Activated T-helper 2 cell treated with anti-CD3 and anti-CD28 coated beads, Interferon-gamma antibody, Interleukin-2, Interleukin-4, amounts not matched to agents 10 μg/mL and 5 μg/mL and 100 μg/mL, durations not matched to agents 14 hours and 24 hours and 36 hours (primary cell): ENCODE results near the gene SMAGP. TPM values are rescaled to one million over a fixed set of nuclear protein-coding genes. Genes with fewer than 3 reads are reported as not detected.

ENCODE experiments used
- DNase-seq: peaks from one replicate; pipeline ENCODE4 v3.0.0; 2021; ENCODE audit warnings: low spot score
- H3K27ac Mint-ChIP-seq: one replicate; pipeline ENCODE4 v1.8.0; 2021; ENCODE audit warnings: mixed read lengths
- H3K27me3 Mint-ChIP-seq: one replicate; pipeline ENCODE4 v1.8.0; 2021; ENCODE audit warnings: low read depth, mixed read lengths
- H3K36me3 Mint-ChIP-seq: one replicate; pipeline ENCODE4 v1.8.0; 2021; ENCODE audit warnings: low read depth, mixed read lengths
- H3K4me1 Mint-ChIP-seq: one replicate; pipeline ENCODE4 v1.8.0; 2021; ENCODE audit warnings: low read depth, mixed read lengths
- H3K4me3 Mint-ChIP-seq: one replicate; pipeline ENCODE4 v1.8.0; 2021; ENCODE audit warnings: low read depth, mild to moderate bottlenecking, moderate library complexity, mixed read lengths
- H3K9me3 Mint-ChIP-seq: one replicate; pipeline ENCODE4 v1.8.0; 2021; ENCODE audit warnings: mixed read lengths
- intact Hi-C: fragments of 100-400 bp; cut with micrococcal nuclease; formaldehyde crosslinking; loops from one replicate; pipeline ENCODE4 v1.15.1; 2023
- total RNA-seq: library from RNA; stranded (reverse); gene quantifications from 2 replicates; pipeline ENCODE4 v1.2.3, GENCODE V29; 2022

The SMAGP gene
- total RNA-seq, 1 donor from 2014 or later = not detected

GRCh38 chr12:51216642-51217041 lies 53.6 kb downstream of the SMAGP start:
- DNase-seq = no peak
- intact Hi-C loops = no loop called here
- peaks cover 3% of the 10 kb centered on the region for H3K36me3 Mint-ChIP-seq
- no peak overlapping the region for H3K27ac Mint-ChIP-seq
- no peaks in the 10 kb centered on the region for H3K27me3 Mint-ChIP-seq
- H3K4me3 Mint-ChIP-seq = peak overlapping the region; percentile 71
- H3K9me3 Mint-ChIP-seq = no peaks in the 10 kb centered on the region
- peaks cover 13% of the 10 kb centered on the region for H3K4me1 Mint-ChIP-seq

GRCh38 chr12:51214895-51215294 lies 55.3 kb downstream of the SMAGP start:
- no peak overlapping the region for H3K27ac Mint-ChIP-seq
- H3K4me1 Mint-ChIP-seq = peaks cover 13% of the 10 kb centered on the region
- no peaks in the 10 kb centered on the region for H3K9me3 Mint-ChIP-seq
- peaks cover 3% of the 10 kb centered on the region for H3K36me3 Mint-ChIP-seq
- H3K4me3 Mint-ChIP-seq = no peak overlapping the region
- intact Hi-C loops = no loop called here
- peaks cover 1% of the 10 kb centered on the region for H3K27me3 Mint-ChIP-seq
- no peak for DNase-seq

- Mint-ChIP-seq H3K4me1 (no peaks in the 10 kb centered on the region), H3K27ac (no peak overlapping the region), H3K4me3 (no peak overlapping the region), H3K27me3 (peaks cover 1% of the 10 kb centered on the region), H3K9me3 (no peaks in the 10 kb centered on the region), H3K36me3 (peaks cover 3% of the 10 kb centered on the region)
- intact Hi-C loops = no loop called here
- no peak for DNase-seq
Observed at GRCh38 chr12:51210690-51211395, 59.4 kb downstream of the SMAGP start.

- no peaks in the 10 kb centered on the region for H3K9me3 Mint-ChIP-seq
- intact Hi-C loops = no loop called here
Observed at GRCh38 chr12:51209259-51209658, 61.0 kb downstream of the SMAGP start.

GRCh38 chr12:51208016-51208660 lies 62.1 kb downstream of the SMAGP start:
- Mint-ChIP-seq H3K27ac (no peak overlapping the region), H3K9me3 (no peaks in the 10 kb centered on the region), H3K4me3 (no peak overlapping the region), H3K27me3 (peaks cover 1% of the 10 kb centered on the region), H3K4me1 (peaks cover 3% of the 10 kb centered on the region), H3K36me3 (no peaks in the 10 kb centered on the region)
- no peak for DNase-seq
- intact Hi-C loops = no loop called here

More at GRCh38 chr12:51209259-51209658, 61.0 kb downstream of the SMAGP start:
- H3K36me3 Mint-ChIP-seq = peaks cover 1% of the 10 kb centered on the region
- peaks cover 1% of the 10 kb centered on the region for H3K27me3 Mint-ChIP-seq
- no peaks in the 10 kb centered on the region for H3K4me1 Mint-ChIP-seq
- no peak overlapping the region for H3K27ac Mint-ChIP-seq
- H3K4me3 Mint-ChIP-seq = no peak overlapping the region
- DNase-seq = no peak

- H3K4me3 Mint-ChIP-seq = no peak overlapping the region
Observed at GRCh38 chr12:51205350-51205749, 64.9 kb downstream of the SMAGP start.

GRCh38 chr12:51202718-51203117 lies 67.5 kb downstream of the SMAGP start:
- Mint-ChIP-seq H3K27me3 (no peaks in the 10 kb centered on the region), H3K36me3 (no peaks in the 10 kb centered on the region), H3K4me3 (no peak overlapping the region), H3K4me1 (peaks cover 7% of the 10 kb centered on the region), H3K9me3 (no peaks in the 10 kb centered on the region), H3K27ac (peak overlapping the region; percentile 39)
- no peak for DNase-seq
- intact Hi-C loops = no loop called here

More at GRCh38 chr12:51205350-51205749, 64.9 kb downstream of the SMAGP start:
- no peak for DNase-seq
- Mint-ChIP-seq H3K4me1 (peaks cover 7% of the 10 kb centered on the region), H3K9me3 (no peaks in the 10 kb centered on the region), H3K36me3 (no peaks in the 10 kb centered on the region), H3K27me3 (peaks cover 1% of the 10 kb centered on the region), H3K27ac (no peak overlapping the region)
- intact Hi-C loops = no loop called here

- H3K27ac Mint-ChIP-seq = no peak overlapping the region
- no peak for DNase-seq
- H3K27me3 Mint-ChIP-seq = no peaks in the 10 kb centered on the region
- H3K36me3 Mint-ChIP-seq = no peaks in the 10 kb centered on the region
- no peak overlapping the region for H3K4me3 Mint-ChIP-seq
- peaks cover 7% of the 10 kb centered on the region for H3K4me1 Mint-ChIP-seq
- intact Hi-C loops = no loop called here
- no peaks in the 10 kb centered on the region for H3K9me3 Mint-ChIP-seq
Observed at GRCh38 chr12:51200806-51201205, 69.4 kb downstream of the SMAGP start.

GRCh38 chr12:51200156-51200555 lies 70.1 kb downstream of the SMAGP start:
- no peaks in the 10 kb centered on the region for H3K36me3 Mint-ChIP-seq
- H3K9me3 Mint-ChIP-seq = no peaks in the 10 kb centered on the region
- no peak for DNase-seq
- H3K4me3 Mint-ChIP-seq = no peak overlapping the region
- H3K4me1 Mint-ChIP-seq = peaks cover 7% of the 10 kb centered on the region
- H3K27ac Mint-ChIP-seq = no peak overlapping the region
- H3K27me3 Mint-ChIP-seq = no peaks in the 10 kb centered on the region
- intact Hi-C loops = no loop called here

- H3K9me3 Mint-ChIP-seq = no peaks in the 10 kb centered on the region
Observed at GRCh38 chr12:51199366-51199945, 70.8 kb downstream of the SMAGP start.

GRCh38 chr12:51198568-51199365 lies 71.4 kb downstream of the SMAGP start:
- Mint-ChIP-seq H3K4me3 (no peak overlapping the region), H3K27me3 (no peaks in the 10 kb centered on the region), H3K36me3 (no peaks in the 10 kb centered on the region), H3K4me1 (peaks cover 7% of the 10 kb centered on the region), H3K9me3 (no peaks in the 10 kb centered on the region), H3K27ac (no peak overlapping the region)
- intact Hi-C loops = no loop called here
- DNase-seq = no peak

More at GRCh38 chr12:51199366-51199945, 70.8 kb downstream of the SMAGP start:
- Mint-ChIP-seq H3K36me3 (no peaks in the 10 kb centered on the region), H3K27ac (no peak overlapping the region), H3K4me1 (peaks cover 7% of the 10 kb centered on the region), H3K27me3 (no peaks in the 10 kb centered on the region), H3K4me3 (no peak overlapping the region)
- DNase-seq = no peak
- intact Hi-C loops = no loop called here

- Mint-ChIP-seq H3K4me1 (peaks cover 2% of the 10 kb centered on the region), H3K27me3 (no peaks in the 10 kb centered on the region), H3K4me3 (no peak overlapping the region), H3K27ac (no peak overlapping the region), H3K9me3 (no peaks in the 10 kb centered on the region), H3K36me3 (no peaks in the 10 kb centered on the region)
- no peak for DNase-seq
- intact Hi-C loops = no loop called here
Observed at GRCh38 chr12:51197736-51198567, 72.3 kb downstream of the SMAGP start.
